NCI-H524 (cell line): ENCODE measurements around the gene GAS1.
A peak's percentile ranks its signal among the peaks of the same experiment; 100 is the strongest.

Experiments
- DNase-seq, 2 experiments: peaks; one replicate each; lab custom pipeline; 2025; lab: John Stamatoyannopoulos, UW

Gene GAS1

DNA sequence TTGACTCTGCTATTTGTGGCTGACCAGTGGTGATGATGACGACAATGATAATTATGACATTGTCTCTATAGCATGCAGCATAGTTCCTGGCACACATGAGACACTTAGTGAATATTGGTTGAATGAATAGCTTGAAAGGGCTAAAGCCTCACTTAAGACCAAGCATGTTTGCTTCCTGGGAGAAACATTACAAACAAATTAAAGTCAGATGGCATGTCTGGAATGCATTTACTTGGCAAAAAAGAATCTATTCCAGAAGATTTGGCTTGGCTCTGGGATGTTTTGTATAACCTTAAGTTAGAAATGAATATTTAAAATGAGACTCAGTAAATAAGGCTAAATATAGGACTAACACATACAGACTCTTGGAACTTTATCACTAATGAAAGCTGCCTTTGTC lies 21.6 kb downstream of the GAS1 start:
- DNase-seq = no peak

GRCh38 chr9:86924206-86924605 lies 23.1 kb downstream of the GAS1 start:
- no peak for DNase-seq

DNA sequence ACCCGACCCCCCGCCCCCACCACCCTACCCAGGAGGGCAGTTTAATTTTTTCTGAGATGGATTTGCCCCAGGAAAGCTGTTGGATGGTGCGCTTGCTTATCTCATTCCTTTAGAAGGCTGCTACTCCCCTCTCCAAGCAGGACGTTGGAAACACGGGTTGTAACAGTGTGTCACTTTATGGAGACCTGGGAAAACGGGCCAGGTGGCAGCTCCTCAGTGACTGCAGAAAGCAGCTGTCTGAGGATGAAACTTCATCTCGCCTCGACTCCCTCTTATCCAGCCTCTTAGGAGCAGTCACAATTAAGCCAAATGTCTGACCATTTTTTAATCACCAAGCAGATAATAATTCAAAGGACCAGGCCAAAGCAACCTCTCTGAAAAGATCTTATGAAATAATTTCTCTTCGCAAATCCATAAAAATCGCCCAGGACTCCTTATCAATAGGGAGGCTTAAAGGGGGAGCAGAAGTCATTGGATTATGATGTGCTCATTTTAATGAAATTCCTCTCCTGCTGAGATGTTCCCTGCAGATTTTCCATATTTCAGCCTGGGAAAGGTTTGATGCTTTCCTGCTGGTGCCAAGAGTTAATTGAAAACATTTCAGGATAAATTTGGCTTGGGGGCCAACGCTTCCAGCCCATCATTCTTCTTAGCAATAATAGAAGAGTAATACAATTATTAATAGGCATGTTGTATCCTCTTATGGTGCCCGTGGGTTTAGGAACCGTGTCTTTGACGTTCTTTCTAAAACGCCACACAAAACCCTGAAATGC lies 26.0 kb downstream of the GAS1 start:
- peak; percentile 55 to 72 for DNase-seq

- DNase-seq = no peak
Observed at GRCh38 chr9:86918556-86918955, 28.8 kb downstream of the GAS1 start.

DNA sequence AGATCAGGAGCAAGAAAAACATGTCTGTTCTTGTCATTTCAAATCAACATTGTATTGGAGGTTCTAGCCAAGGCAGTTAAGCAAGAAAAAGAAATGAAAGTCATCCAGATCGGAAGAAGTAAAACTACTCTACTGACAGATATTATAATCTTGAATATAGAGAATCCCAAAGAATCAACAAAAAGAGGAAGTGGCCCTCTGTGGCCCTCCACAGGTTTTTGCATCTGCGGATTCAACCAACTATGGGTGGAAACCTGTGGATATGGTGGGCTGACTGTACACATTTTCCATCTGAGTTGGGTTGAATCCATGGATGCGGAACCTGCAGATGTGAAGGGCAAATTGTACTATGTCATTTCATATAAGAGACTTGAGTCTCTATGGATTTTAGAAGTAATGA lies 35.1 kb downstream of the GAS1 start:
- DNase-seq = no peak

DNA sequence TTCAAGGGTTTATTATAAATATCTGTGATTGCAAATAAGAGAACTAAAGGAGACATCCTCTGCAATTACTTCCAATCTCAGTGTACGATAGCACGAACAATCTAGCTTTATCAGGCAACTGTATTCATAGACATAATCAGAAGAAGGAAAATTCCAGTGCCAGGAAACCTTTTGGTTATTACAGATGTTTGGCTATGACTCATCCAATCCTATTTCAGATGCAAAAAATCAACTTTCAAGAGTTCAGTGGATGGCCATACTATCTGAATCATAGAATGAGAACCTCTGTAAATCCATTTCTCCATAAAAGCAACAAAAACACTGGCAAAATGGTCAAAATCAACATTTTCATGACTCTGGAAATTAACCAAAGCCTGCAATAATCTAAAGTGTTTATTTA lies 37.9 kb downstream of the GAS1 start:
- no peak for DNase-seq

- no peak for DNase-seq
Observed at GRCh38 chr9:86908261-86908660, 39.0 kb downstream of the GAS1 start.

- DNase-seq = peak in 1 of 2 experiments; percentile 8
Observed at GRCh38 chr9:86907346-86907745, 40.0 kb downstream of the GAS1 start.

GRCh38 chr9:86903734-86904085 lies 43.6 kb downstream of the GAS1 start:
- DNase-seq = no peak

DNA sequence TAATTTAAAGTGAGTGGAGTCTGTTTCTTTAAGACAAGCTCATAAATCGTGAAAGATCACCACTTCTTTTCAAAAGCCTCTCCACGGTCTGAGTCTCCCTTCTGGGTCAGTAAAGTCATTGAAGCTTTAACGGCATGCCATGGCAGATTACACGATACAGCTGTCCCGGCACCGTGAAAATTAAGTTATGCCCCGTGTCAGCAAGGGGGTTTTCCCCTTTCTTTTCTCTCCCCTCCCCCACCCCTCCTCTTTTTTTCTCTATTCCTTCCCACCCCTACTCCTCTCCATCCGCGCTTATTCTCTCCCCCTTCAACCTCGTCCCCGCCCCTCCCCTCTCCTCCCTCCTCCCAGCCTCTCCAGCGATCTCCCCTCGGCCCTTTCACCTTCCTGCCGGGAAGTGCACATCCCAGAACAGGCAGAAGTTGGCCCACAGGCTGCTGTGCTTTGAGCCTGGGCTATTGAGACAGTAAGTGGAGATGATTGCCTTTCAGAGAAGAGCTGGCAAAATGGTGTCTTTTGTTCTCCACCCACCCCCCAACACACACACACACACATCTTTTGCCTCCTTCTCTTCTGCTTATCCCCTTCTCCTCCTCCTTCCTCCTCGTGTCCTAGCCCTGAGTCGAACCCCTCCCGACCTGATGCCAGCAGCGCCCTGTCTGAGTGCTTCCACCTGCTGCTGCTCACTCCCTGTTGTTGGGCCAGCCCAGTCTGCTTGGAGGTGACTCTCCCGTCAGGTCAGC lies 44.1 kb downstream of the GAS1 start:
- no peak for DNase-seq

DNA sequence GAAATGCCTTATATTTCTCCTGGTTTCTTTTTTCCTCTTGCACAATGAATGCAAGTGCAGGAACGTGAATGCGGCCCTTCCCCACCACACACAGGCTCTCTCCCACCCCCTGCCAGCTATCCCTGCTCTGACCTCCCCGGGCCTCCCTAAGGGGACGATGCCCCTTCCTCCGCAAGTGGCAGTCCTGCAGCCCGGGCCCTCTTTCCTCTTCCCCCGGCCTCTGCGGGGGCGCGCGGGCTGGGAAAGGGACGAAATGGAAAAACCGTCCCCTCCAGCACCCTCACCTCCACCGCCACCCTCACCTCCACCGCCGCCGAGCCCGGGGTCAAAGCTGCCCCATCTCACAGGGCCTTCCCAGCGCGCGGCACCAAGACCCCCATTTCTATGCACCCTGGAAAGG lies 44.7 kb downstream of the GAS1 start:
- DNase-seq = no peak

DNA sequence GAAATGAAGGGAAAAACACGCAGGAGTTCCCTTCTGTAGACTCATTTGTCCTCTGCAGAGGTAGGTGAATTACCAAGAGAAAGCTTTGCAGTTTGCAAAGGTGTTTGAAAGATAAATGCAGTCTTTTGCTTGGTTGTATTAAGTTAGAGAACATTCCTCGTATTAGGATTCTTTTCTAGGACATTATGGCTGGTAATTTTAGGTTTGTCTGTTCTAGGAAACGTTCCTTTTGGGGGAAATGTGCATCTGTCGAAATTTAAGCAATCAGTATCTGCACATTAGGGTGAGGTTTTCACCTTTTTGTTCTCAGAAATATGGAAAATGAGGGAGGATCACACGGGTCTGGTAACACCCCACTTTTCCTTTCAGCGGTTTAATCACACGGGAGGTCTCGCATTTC lies 45.1 kb downstream of the GAS1 start:
- no peak for DNase-seq

DNA sequence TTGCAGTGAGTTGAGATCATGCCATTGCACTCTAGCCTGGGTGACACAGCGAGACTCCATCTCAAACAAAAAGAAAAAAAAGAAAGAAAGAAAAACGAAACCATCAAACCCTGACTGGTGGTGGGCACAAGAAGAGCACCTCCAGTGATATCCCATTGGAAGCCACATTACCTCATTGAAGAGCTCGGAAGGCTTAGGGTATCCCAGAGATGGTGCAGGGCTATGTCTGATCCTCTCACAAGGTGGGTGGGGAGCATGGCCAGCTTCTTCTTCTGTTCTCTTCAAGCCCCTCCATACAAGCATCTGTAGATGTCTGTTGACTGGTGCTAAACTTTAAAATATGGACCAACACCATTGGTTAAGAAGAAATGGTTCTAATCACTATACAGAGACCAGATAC lies 45.8 kb downstream of the GAS1 start:
- DNase-seq = no peak
